Lung (tissue), 12 donors: ENCODE results near the gene HTRA3. TPM values are rescaled to one million over a fixed set of nuclear protein-coding genes. Genes with fewer than 3 reads are reported as not detected.

Experiments
- ATAC-seq: fragments of 200-7000 bp; cut with Tn5 transposase; one replicate; pipeline ENCODE4 v1.9.1; 2020; ENCODE audit warnings: moderate number of reproducible peaks; ENCODE audit not compliant: insufficient read depth, low FRiP score
- DNase-seq, 3 donors: peaks; one replicate each; pipeline ENCODE4 v3.0.0-alpha.2; 2013 to 2017
- H3K27ac ChIP-seq, 2 donors: one replicate each; pipeline ENCODE4 v1.5.1; 2013; ENCODE audit warnings: mild to moderate bottlenecking in 2 of 2, moderate library complexity in 2 of 2, control low read depth in 1 of 2, inconsistent platforms in 1 of 2, low read depth in 1 of 2, low read length in 1 of 2
- H3K27me3 ChIP-seq, 3 donors: one replicate each; pipeline ENCODE4 v1.5.1; 2013; ENCODE audit warnings: low read length in 2 of 3; ENCODE audit not compliant: control insufficient read depth in 3 of 3, insufficient read depth in 3 of 3
- H3K36me3 ChIP-seq, 4 donors: one replicate each; pipeline ENCODE4 v1.5.1; 2013; ENCODE audit warnings: low read length in 4 of 4, mild to moderate bottlenecking in 1 of 4, moderate library complexity in 1 of 4; ENCODE audit not compliant: control insufficient read depth in 4 of 4, insufficient read depth in 4 of 4
- H3K4me1 ChIP-seq, 5 donors: one replicate each; pipeline ENCODE4 v1.5.1; 2013; ENCODE audit warnings: low read length in 5 of 5, mild to moderate bottlenecking in 2 of 5, moderate library complexity in 1 of 5; ENCODE audit not compliant: control insufficient read depth in 5 of 5, insufficient read depth in 5 of 5
- H3K4me3 ChIP-seq: one replicate; pipeline ENCODE4 v1.5.1; 2013; ENCODE audit warnings: mild to moderate bottlenecking, control low read depth, moderate library complexity
- H3K9ac ChIP-seq, 2 donors: one replicate each; pipeline ENCODE4 v1.5.1; 2013; ENCODE audit warnings: low read length in 2 of 2, control low read depth in 1 of 2; ENCODE audit not compliant: insufficient read depth in 1 of 2
- H3K9me3 ChIP-seq, 4 donors: one replicate each; pipeline ENCODE4 v1.5.1; 2013; ENCODE audit warnings: low read length in 3 of 4, mild to moderate bottlenecking in 1 of 4, moderate library complexity in 1 of 4; ENCODE audit not compliant: control insufficient read depth in 4 of 4, insufficient read depth in 3 of 4
- CTCF ChIP-seq: IDR thresholded peaks from 2 replicates; pipeline ENCODE4 v1.5.1; 2012; ENCODE audit warnings: mild to moderate bottlenecking; ENCODE audit errors: control extremely low read depth, extremely low read depth
- WGBS, 2 donors: extraction: QIAGEN DNeasy Blood & Tissue Kit; methylation state at CpG; one replicate each; pipeline ENCODE4 v1.1.7; 2013; 5-methylcytosine and 5-hydroxymethylcytosine counted together
- polyA plus RNA-seq, 2 donors: library from polyadenylated mRNA; stranded (reverse); fragments of 200-250 nt; gene quantifications; one replicate each; pipeline ENCODE4 v1.2.1, GENCODE V29; 2013
- total RNA-seq, 2 donors: library from RNA; depleted of rRNA in 1 of 2; stranded (reverse); fragments of >200 nt in 1 of 2; gene quantifications; one replicate each; pipeline ENCODE4 v1.2.1, GENCODE V29; 2014 to 2021
- donor health status: control.
- donor health status: control.
- donor health status: Bipolar disorder and iron deficiency.
- donor health status: healthy.
- donor health status: DM: yes; HTN: yes; CAD: no.

The HTRA3 gene
- total and polyA plus RNA-seq, 4 donors: 9.5 to 23.5 (median 17.8) TPM

GRCh38 chr4:8250637-8251036 is 18.9 kb upstream of the HTRA3 start:
- TF ChIP-seq CTCF: no peak
- Histone ChIP-seq H3K9me3 (no peaks in the 10 kb centered on the region), H3K27ac (no peak overlapping the region), H3K36me3 (no peaks in the 10 kb centered on the region), H3K4me1 (peaks cover 0 to 16% (median 10%) of the 10 kb centered on the region in 5 donors), H3K27me3 (peaks cover 0 to 2% (median 0%) of the 10 kb centered on the region in 3 donors), H3K9ac (no peak overlapping the region), H3K4me3 (no peak overlapping the region)
- no peak for DNase-seq
- ATAC-seq: no peak
- WGBS, 2 donors: 72 to 86% methylated on average over 7 of the region's 7 CpGs

GRCh38 chr4:8251110-8251883 is 18.3 kb upstream of the HTRA3 start:
- WGBS, 2 donors: 87 to 89% methylated on average over 24 of the region's 24 CpGs
- H3K27me3 ChIP-seq: peaks cover 0 to 2% (median 0%) of the 10 kb centered on the region in 3 donors
- no peak for DNase-seq

GRCh38 chr4:8252301-8253173 is 17.0 kb upstream of the HTRA3 start:
- no peak for ATAC-seq
- 73 to 79% methylated on average over 23 of the region's 23 CpGs for WGBS, 2 donors
- Histone ChIP-seq H3K9me3 (no peaks in the 10 kb centered on the region), H3K27ac (no peak overlapping the region), H3K36me3 (no peaks in the 10 kb centered on the region), H3K4me1 (peaks cover 0 to 9% (median 5%) of the 10 kb centered on the region in 5 donors), H3K27me3 (peaks cover 0 to 2% (median 0%) of the 10 kb centered on the region in 3 donors), H3K9ac (no peak overlapping the region), H3K4me3 (no peak overlapping the region)
- no peak for TF ChIP-seq CTCF
- peak in 1 of 3 donors; percentile 50 for DNase-seq

More at GRCh38 chr4:8251110-8251883, 18.3 kb upstream of the HTRA3 start:
- peaks cover 0 to 16% (median 6%) of the 10 kb centered on the region in 5 donors for H3K4me1 ChIP-seq
- ATAC-seq: no peak
- H3K27ac ChIP-seq: no peak overlapping the region
- no peak for TF ChIP-seq CTCF
- no peaks in the 10 kb centered on the region for H3K36me3 ChIP-seq
- H3K4me3 ChIP-seq: no peak overlapping the region
- no peaks in the 10 kb centered on the region for H3K9me3 ChIP-seq
- H3K9ac ChIP-seq: no peak overlapping the region
